ENCODE measurements around the gene STK36. TPM values are rescaled to one million over a fixed set of nuclear protein-coding genes. Genes with fewer than 3 reads are reported as not detected.

The STK36 gene
- total RNA-seq, 4 donors from 2014 or later = 34.5 to 73.6 (median 44.8) TPM

DNA sequence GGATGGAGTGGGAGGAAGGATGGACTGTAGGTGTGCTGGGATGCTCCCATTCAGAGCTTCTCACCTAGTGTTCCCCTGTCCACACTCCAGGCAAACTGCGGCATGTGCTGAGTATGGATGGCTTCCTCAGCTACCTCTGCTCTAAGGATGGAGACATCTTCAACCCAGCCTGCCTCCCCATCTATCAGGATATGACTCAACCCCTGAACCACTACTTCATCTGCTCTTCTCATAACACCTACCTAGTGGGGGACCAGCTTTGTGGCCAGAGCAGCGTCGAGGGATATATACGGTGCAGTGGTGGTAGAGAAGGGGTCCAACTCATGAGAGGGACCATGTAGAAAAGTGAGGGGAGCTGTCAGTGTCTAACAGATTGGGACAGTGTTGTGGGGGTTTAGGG is 43.9 kb upstream of the STK36 start:
- Histone ChIP-seq H3K4me3 (no peak overlapping the region), H3K4me1 (no peaks in the 10 kb centered on the region), H3K9me3 (no peaks in the 10 kb centered on the region), H3K27ac (no peak overlapping the region), H3K36me3 (no peaks in the 10 kb centered on the region), H3K27me3 (no peaks in the 10 kb centered on the region)
- WGBS, 2 donors (ENCODE audit: low coverage in 1 of 2) = 88 to 93% methylated on average over 2 to 4 of the region's 4 CpGs
- no peak for TF ChIP-seq POLR2AphosphoS5 (IDR thresholded peaks at IDR 0.05)
- no peak for TF ChIP-seq EP300 (IDR thresholded peaks at IDR 0.05; ENCODE audit: low read depth)
- TF ChIP-seq, protein P1, sequence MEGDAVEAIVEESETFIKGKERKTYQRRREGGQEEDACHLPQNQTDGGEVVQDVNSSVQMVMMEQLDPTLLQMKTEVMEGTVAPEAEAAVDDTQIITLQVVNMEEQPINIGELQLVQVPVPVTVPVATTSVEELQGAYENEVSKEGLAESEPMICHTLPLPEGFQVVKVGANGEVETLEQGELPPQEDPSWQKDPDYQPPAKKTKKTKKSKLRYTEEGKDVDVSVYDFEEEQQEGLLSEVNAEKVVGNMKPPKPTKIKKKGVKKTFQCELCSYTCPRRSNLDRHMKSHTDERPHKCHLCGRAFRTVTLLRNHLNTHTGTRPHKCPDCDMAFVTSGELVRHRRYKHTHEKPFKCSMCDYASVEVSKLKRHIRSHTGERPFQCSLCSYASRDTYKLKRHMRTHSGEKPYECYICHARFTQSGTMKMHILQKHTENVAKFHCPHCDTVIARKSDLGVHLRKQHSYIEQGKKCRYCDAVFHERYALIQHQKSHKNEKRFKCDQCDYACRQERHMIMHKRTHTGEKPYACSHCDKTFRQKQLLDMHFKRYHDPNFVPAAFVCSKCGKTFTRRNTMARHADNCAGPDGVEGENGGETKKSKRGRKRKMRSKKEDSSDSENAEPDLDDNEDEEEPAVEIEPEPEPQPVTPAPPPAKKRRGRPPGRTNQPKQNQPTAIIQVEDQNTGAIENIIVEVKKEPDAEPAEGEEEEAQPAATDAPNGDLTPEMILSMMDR (IDR thresholded peaks at IDR 0.05) = no peak
- no peak for TF ChIP-seq POLR2A (IDR thresholded peaks at IDR 0.05)
- in situ Hi-C loops (cut with MboI; ENCODE audit: low pct_ligation_motif_present in 1 of 4, low pct_unique_long_range_greater_than_20kb in 1 of 4, low sequenced_read_pairs in 3 of 4) = no loop called here
- intact Hi-C loops (cut with DNase I; ENCODE audit: low total_unique reads) = no loop called here
- DNase-seq = no peak

DNA sequence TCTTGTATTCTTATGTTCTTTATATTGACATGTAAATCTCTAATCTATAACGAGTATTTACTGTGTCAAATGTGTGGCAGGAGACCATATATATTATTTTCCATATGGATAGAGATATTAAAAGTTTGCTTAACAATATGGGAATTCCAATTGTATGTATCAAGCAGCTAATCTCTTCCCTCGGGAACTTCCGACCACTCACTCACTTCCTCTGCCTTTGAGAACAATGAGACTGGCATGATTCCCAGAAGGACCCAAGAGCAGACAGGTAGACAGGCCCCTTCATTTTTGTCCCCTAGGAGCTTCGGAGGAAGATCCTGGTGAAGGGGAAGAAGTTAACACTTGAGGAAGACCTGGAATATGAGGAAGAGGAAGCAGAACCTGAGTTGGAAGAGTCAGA is 40.0 kb upstream of the STK36 start:
- Histone ChIP-seq H3K27me3 (no peaks in the 10 kb centered on the region), H3K36me3 (peaks cover 0 to 17% (median 8%) of the 10 kb centered on the region in 4 donors), H3K27ac (no peak overlapping the region), H3K4me3 (no peak overlapping the region), H3K9me3 (no peaks in the 10 kb centered on the region), H3K4me1 (no peaks in the 10 kb centered on the region)
- TF ChIP-seq, protein P1 (IDR thresholded peaks at IDR 0.05) = no peak
- no peak for TF ChIP-seq EP300 (IDR thresholded peaks at IDR 0.05; ENCODE audit: low read depth)
- TF ChIP-seq POLR2A (IDR thresholded peaks at IDR 0.05) = no peak
- in situ Hi-C loops (cut with MboI; ENCODE audit: low pct_ligation_motif_present in 1 of 4, low pct_unique_long_range_greater_than_20kb in 1 of 4, low sequenced_read_pairs in 3 of 4) = no loop called here
- DNase-seq = no peak
- 75 to 83% methylated on average over 4 of the region's 4 CpGs for WGBS, 2 donors (ENCODE audit: low coverage in 1 of 2)
- intact Hi-C loops (cut with DNase I; ENCODE audit: low total_unique reads) = no loop called here

GRCh38 chr2:218635719-218636118 is 36.2 kb upstream of the STK36 start:
- WGBS, 2 donors (ENCODE audit: low coverage in 1 of 2) = 93 to 100% methylated on average over 3 to 5 of the region's 5 CpGs
- TF ChIP-seq EP300 (IDR thresholded peaks at IDR 0.05; ENCODE audit: low read depth) = no peak
- no peak for TF ChIP-seq POLR2AphosphoS5 (IDR thresholded peaks at IDR 0.05)
- TF ChIP-seq POLR2A (IDR thresholded peaks at IDR 0.05) = no peak
- TF ChIP-seq, protein P1 (IDR thresholded peaks at IDR 0.05) = no peak
- H3K27me3 ChIP-seq = no peaks in the 10 kb centered on the region
- no peaks in the 10 kb centered on the region for H3K9me3 ChIP-seq
- intact Hi-C loops (cut with DNase I; ENCODE audit: low total_unique reads) = no loop called here
- no peaks in the 10 kb centered on the region for H3K4me1 ChIP-seq
- DNase-seq = no peak
- no peak overlapping the region for H3K27ac ChIP-seq
- H3K36me3 ChIP-seq = peaks cover 0 to 48% (median 23%) of the 10 kb centered on the region in 4 donors
- in situ Hi-C loops (cut with MboI; ENCODE audit: low pct_ligation_motif_present in 1 of 4, low pct_unique_long_range_greater_than_20kb in 1 of 4, low sequenced_read_pairs in 3 of 4) = no loop called here
- H3K4me3 ChIP-seq = no peak overlapping the region

DNA sequence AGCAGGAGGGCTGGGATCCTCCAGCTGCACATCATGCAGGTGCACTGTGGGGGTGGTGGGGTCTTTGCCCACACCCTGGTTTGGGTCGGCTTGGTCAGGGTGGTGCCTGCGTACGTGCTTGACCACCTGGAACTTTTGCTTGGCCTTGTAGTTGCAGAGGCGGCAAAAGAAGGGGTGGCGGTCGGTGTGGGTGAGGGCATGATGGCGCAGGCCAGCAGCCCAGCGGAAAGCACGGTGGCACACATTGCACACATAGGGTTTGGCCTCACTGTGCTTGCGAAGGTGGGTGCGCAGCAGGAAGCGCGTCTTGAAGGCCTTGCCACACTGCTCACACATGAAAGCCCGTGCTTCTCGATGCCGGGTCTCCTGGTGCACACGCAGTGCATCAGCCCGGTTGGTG is 33.5 kb upstream of the STK36 start:
- TF ChIP-seq, protein P1 (IDR thresholded peaks at IDR 0.05) = no peak
- TF ChIP-seq POLR2A (IDR thresholded peaks at IDR 0.05) (no peak), POLR2AphosphoS5 (IDR thresholded peaks at IDR 0.05) (no peak), EP300 (IDR thresholded peaks at IDR 0.05; ENCODE audit: low read depth) (no peak)
- Histone ChIP-seq H3K4me1 (no peaks in the 10 kb centered on the region), H3K27ac (no peak overlapping the region), H3K4me3 (no peak overlapping the region), H3K36me3 (peaks cover 0 to 48% (median 23%) of the 10 kb centered on the region in 4 donors), H3K27me3 (no peaks in the 10 kb centered on the region), H3K9me3 (no peaks in the 10 kb centered on the region)
- 98% methylated on average over 18 of the region's 18 CpGs; no CpG with 5 or more reads in 1 of the 2 donors for WGBS, 2 donors (ENCODE audit: low coverage in 1 of 2)
- intact Hi-C loops (cut with DNase I; ENCODE audit: low total_unique reads) (no loop called here), in situ Hi-C loops (cut with MboI; ENCODE audit: low pct_ligation_motif_present in 1 of 4, low pct_unique_long_range_greater_than_20kb in 1 of 4, low sequenced_read_pairs in 3 of 4) (no loop called here)
- no peak for DNase-seq

All from transverse colon (tissue), 4 donors.